HUES64 (cell line): Measurements from ENCODE around the gene NANOS3.

Experiments used
- H3K27ac ChIP-seq: 2 replicates; pipeline ENCODE4 v1.7.0; 2013; ENCODE audit warnings: low read depth, low read length, inconsistent platforms
- H3K27me3 ChIP-seq: 2 replicates; pipeline ENCODE4 v1.6.1; 2013; ENCODE audit warnings: mild to moderate bottlenecking, low read length; ENCODE audit not compliant: insufficient read depth
- H3K36me3 ChIP-seq: 2 replicates; pipeline ENCODE4 v1.6.1; 2013; ENCODE audit warnings: mild to moderate bottlenecking, low read length; ENCODE audit not compliant: insufficient read depth
- H3K4me1 ChIP-seq: 2 replicates; pipeline ENCODE4 v1.6.1; 2013; ENCODE audit warnings: mild to moderate bottlenecking, low read length, moderate library complexity; ENCODE audit not compliant: insufficient read depth
- H3K4me3 ChIP-seq: 2 replicates; pipeline ENCODE4 v1.5.1; 2013; ENCODE audit warnings: mild to moderate bottlenecking, low read length, moderate library complexity
- H3K9ac ChIP-seq: 2 replicates; pipeline ENCODE4 v1.6.1; 2013; ENCODE audit warnings: mild to moderate bottlenecking, low read depth, low read length
- H3K9me3 ChIP-seq: 2 replicates; pipeline ENCODE4 v1.6.1; 2013; ENCODE audit warnings: low read depth, low read length; ENCODE audit not compliant: insufficient read depth
- WGBS: fragments of 150-250, 120-280 bp; methylation state at CpG from one replicate; pipeline ENCODE4 v1.1.7; 2013; ENCODE audit warnings: missing lambda C conversion rate; 5-methylcytosine and 5-hydroxymethylcytosine counted together

Gene NANOS3

GRCh38 chr19:13838435-13839129 lies 38.4 kb upstream of the NANOS3 start:
- H3K9ac ChIP-seq: 0 out of 2 replicates have a peak overlapping the region, but pooled peaks have one; percentile 31
- no peaks in the 10 kb centered on the region; the same call in 1 of the 2 replicates for H3K36me3 ChIP-seq

GRCh38 chr19:13839130-13839937 lies 37.6 kb upstream of the NANOS3 start:
- Histone ChIP-seq H3K4me3 (no peak overlapping the region), H3K27me3 (no peaks in the 10 kb centered on the region), H3K9me3 (no peaks in the 10 kb centered on the region), H3K9ac (0 out of 2 replicates have a peak overlapping the region, but pooled peaks have one; percentile 31), H3K36me3 (no peaks in the 10 kb centered on the region; the same call in 1 of the 2 replicates), H3K27ac (no peak overlapping the region), H3K4me1 (peaks cover 22% of the 10 kb centered on the region)
- WGBS: 86% methylated on average over 36 of the region's 36 CpGs

More at GRCh38 chr19:13838435-13839129, 38.4 kb upstream of the NANOS3 start:
- no peaks in the 10 kb centered on the region for H3K9me3 ChIP-seq
- peaks cover 15% of the 10 kb centered on the region for H3K4me1 ChIP-seq
- no peak overlapping the region for H3K4me3 ChIP-seq
- no peaks in the 10 kb centered on the region for H3K27me3 ChIP-seq
- 96% methylated on average over 17 of the region's 18 CpGs for WGBS
- H3K27ac ChIP-seq: no peak overlapping the region

- H3K9me3 ChIP-seq: no peaks in the 10 kb centered on the region
- H3K27me3 ChIP-seq: no peaks in the 10 kb centered on the region
- 86% methylated on average over 6 of the region's 6 CpGs for WGBS
- H3K36me3 ChIP-seq: no peaks in the 10 kb centered on the region; the same call in 1 of the 2 replicates
- H3K9ac ChIP-seq: no peak overlapping the region; the same call in 1 of the 2 replicates
- H3K27ac ChIP-seq: no peak overlapping the region
- peaks cover 22% of the 10 kb centered on the region for H3K4me1 ChIP-seq
- peak overlapping the region; percentile 79; the same call in 1 of the 2 replicates for H3K4me3 ChIP-seq
Observed at GRCh38 chr19:13839938-13840304, 37.0 kb upstream of the NANOS3 start.

GRCh38 chr19:13840305-13841085 lies 36.4 kb upstream of the NANOS3 start:
- H3K27ac ChIP-seq: no peak overlapping the region
- no peaks in the 10 kb centered on the region for H3K27me3 ChIP-seq
- no peaks in the 10 kb centered on the region; the same call in 1 of the 2 replicates for H3K36me3 ChIP-seq
- peak overlapping the region; percentile 55; the same call in 1 of the 2 replicates for H3K9ac ChIP-seq
- peak overlapping the region; percentile 79 for H3K4me3 ChIP-seq
- no peaks in the 10 kb centered on the region for H3K9me3 ChIP-seq
- 93% methylated on average over 21 of the region's 23 CpGs for WGBS
- H3K4me1 ChIP-seq: peaks cover 22% of the 10 kb centered on the region

- H3K27ac ChIP-seq: no peak overlapping the region
- H3K36me3 ChIP-seq: no peaks in the 10 kb centered on the region
- peak overlapping the region; percentile 55; the same call in 1 of the 2 replicates for H3K9ac ChIP-seq
- 91% methylated on average over 26 of the region's 26 CpGs for WGBS
- H3K4me3 ChIP-seq: peak overlapping the region; percentile 79
- H3K4me1 ChIP-seq: peaks cover 22% of the 10 kb centered on the region
- H3K9me3 ChIP-seq: no peaks in the 10 kb centered on the region
- no peaks in the 10 kb centered on the region for H3K27me3 ChIP-seq
Observed at GRCh38 chr19:13841086-13841961, 35.6 kb upstream of the NANOS3 start.

- no peaks in the 10 kb centered on the region for H3K36me3 ChIP-seq
- no peak overlapping the region; the same call in 1 of the 2 replicates for H3K27ac ChIP-seq
- H3K9ac ChIP-seq: no peak overlapping the region; the same call in 1 of the 2 replicates
- H3K27me3 ChIP-seq: no peaks in the 10 kb centered on the region
- peaks cover 26% of the 10 kb centered on the region for H3K4me1 ChIP-seq
- no peaks in the 10 kb centered on the region for H3K9me3 ChIP-seq
- peak overlapping the region; percentile 79 for H3K4me3 ChIP-seq
- WGBS: 15% methylated on average over 8 of the region's 11 CpGs
Observed at GRCh38 chr19:13841962-13842290, 35.0 kb upstream of the NANOS3 start.

- H3K9ac ChIP-seq: peak overlapping the region; percentile 81
- no peaks in the 10 kb centered on the region for H3K27me3 ChIP-seq
- no peaks in the 10 kb centered on the region for H3K36me3 ChIP-seq
- H3K4me1 ChIP-seq: peaks cover 26% of the 10 kb centered on the region
- H3K4me3 ChIP-seq: peak overlapping the region; percentile 79
- under 1% methylated on average over 95 of the region's 95 CpGs for WGBS
- peak overlapping the region; percentile 66 for H3K27ac ChIP-seq
- no peaks in the 10 kb centered on the region for H3K9me3 ChIP-seq
Observed at GRCh38 chr19:13842291-13843103, 34.4 kb upstream of the NANOS3 start.

GRCh38 chr19:13843104-13843921 lies 33.6 kb upstream of the NANOS3 start:
- Histone ChIP-seq H3K4me3 (peak overlapping the region; percentile 79), H3K27ac (peak overlapping the region; percentile 66), H3K27me3 (no peaks in the 10 kb centered on the region), H3K9ac (peak overlapping the region; percentile 67), H3K4me1 (peaks cover 29% of the 10 kb centered on the region), H3K36me3 (no peaks in the 10 kb centered on the region), H3K9me3 (no peaks in the 10 kb centered on the region)
- WGBS: 36% methylated on average over 24 of the region's 24 CpGs

GRCh38 chr19:13844130-13844631 lies 32.8 kb upstream of the NANOS3 start:
- H3K4me3 ChIP-seq: no peak overlapping the region
- no peak overlapping the region for H3K9ac ChIP-seq
- H3K36me3 ChIP-seq: no peaks in the 10 kb centered on the region
- WGBS: 69% methylated on average over 7 of the region's 7 CpGs
- H3K27me3 ChIP-seq: no peaks in the 10 kb centered on the region
- peak overlapping the region; percentile 45; the same call in 1 of the 2 replicates for H3K27ac ChIP-seq
- H3K4me1 ChIP-seq: peaks cover 34% of the 10 kb centered on the region
- no peaks in the 10 kb centered on the region for H3K9me3 ChIP-seq
